Activated CD4-positive, alpha-beta T cell treated with anti-CD3 and anti-CD28 coated beads for 36 hours (primary cell): ENCODE measurements around the gene GALNT10. TPM values are rescaled to one million over a fixed set of nuclear protein-coding genes. Genes with fewer than 3 reads are reported as not detected.

Source experiments
- ATAC-seq: fragments of 200-7000 bp; cut with Tn5 transposase; one replicate; pipeline ENCODE4 v1.10.0; 2021; ENCODE audit warnings: mild to moderate bottlenecking, moderate library complexity
- CTCF ChIA-PET: fragments of 350-600 bp; sonication (Branson Sonifier 250); formaldehyde crosslinking; loops from one replicate; lab custom pipeline; 2021; ENCODE audit warnings: antibody characterized with exemption; lab: Charles Lee
- POLR2A ChIA-PET: fragments of 350-600 bp; sonication (Branson Sonifier 250); formaldehyde crosslinking; loops from one replicate; lab custom pipeline; 2021; ENCODE audit warnings: antibody characterized with exemption, inconsistent platforms; lab: Charles Lee
- DNase-seq: peaks from one replicate; pipeline ENCODE4 v3.0.0-alpha.2; 2020
- H3K27ac Mint-ChIP-seq: one replicate; pipeline ENCODE4 v1.8.0; 2021; ENCODE audit warnings: mixed read lengths
- H3K27me3 Mint-ChIP-seq: one replicate; pipeline ENCODE4 v1.8.0; 2021; ENCODE audit warnings: mixed read lengths
- H3K36me3 Mint-ChIP-seq: one replicate; pipeline ENCODE4 v1.8.0; 2021; ENCODE audit warnings: low read depth, mixed read lengths
- H3K4me1 Mint-ChIP-seq: one replicate; pipeline ENCODE4 v1.8.0; 2021; ENCODE audit warnings: mixed read lengths
- H3K4me3 Mint-ChIP-seq: one replicate; pipeline ENCODE4 v1.8.0; 2021; ENCODE audit warnings: mild to moderate bottlenecking, moderate library complexity, mixed read lengths
- H3K9me3 Mint-ChIP-seq: one replicate; pipeline ENCODE4 v1.8.0; 2021; ENCODE audit warnings: low read depth, mixed read lengths
- intact Hi-C, 2 experiments: fragments of 100-400 bp; cut with DNase I in 1 of 2; cut with micrococcal nuclease in 1 of 2; formaldehyde crosslinking; loops; one replicate each; pipeline versions ENCODE4 v1.14.2 to v1.15.1; 2022 to 2024; cut with DNase I, micrococcal nuclease
- microRNA-seq: library from miRNA; unstranded; fragments of <30 nt; microRNA quantifications from one replicate; pipeline ENCODE4 v1.2.0, GENCODE V29; 2021; ENCODE audit warnings: borderline replicate concordance
- total RNA-seq, 2 experiments: library from RNA; stranded (reverse); gene quantifications; one replicate each; pipeline ENCODE4 v1.2.3, GENCODE V29; 2021

GALNT10 gene
- total RNA-seq, 2 experiments from 2014 or later = 29.9 to 49.1 TPM

- H3K4me1 Mint-ChIP-seq = peaks cover 7% of the 10 kb centered on the region
- ChIA-PET CTCF (interaction anchor here (0.6 to 5.8 kb wide), 16 partner anchors 8 to 570 kb away, joined by 3 to 73 read pairs (median 4); no protein-coding TSS in a partner anchor), POLR2A (no interaction called here)
- H3K27ac Mint-ChIP-seq = no peak overlapping the region
- no peaks in the 10 kb centered on the region for H3K9me3 Mint-ChIP-seq
- no peak overlapping the region for H3K4me3 Mint-ChIP-seq
- ATAC-seq (no peak), DNase-seq (no peak)
- intact Hi-C loops = loop anchor here (1.0 to 2.0 kb wide), 3 partner anchors 144 to 492 kb away; no protein-coding TSS in a partner anchor
- H3K27me3 Mint-ChIP-seq = peaks cover 25% of the 10 kb centered on the region
- H3K36me3 Mint-ChIP-seq = peaks cover 2% of the 10 kb centered on the region
These were observed 276.1 kb downstream of the GALNT10 start for GRCh38 chr5:154466671-154467070.

GRCh38 chr5:154467655-154468354 lies 277.3 kb downstream of the GALNT10 start:
- peaks cover 7% of the 10 kb centered on the region for H3K4me1 Mint-ChIP-seq
- no peak overlapping the region for H3K4me3 Mint-ChIP-seq
- peaks cover 31% of the 10 kb centered on the region for H3K27me3 Mint-ChIP-seq
- DNase-seq = peak; percentile 90
- ChIA-PET POLR2A (interaction anchor here (0.7 kb wide), 1 partner anchor 108 kb away, joined by 5 read pairs; no protein-coding TSS in a partner anchor), CTCF (interaction anchor here (0.5 to 5.8 kb wide), 24 partner anchors 9 to 396 kb away, joined by 3 to 73 read pairs (median 4); no protein-coding TSS in a partner anchor)
- no peaks in the 10 kb centered on the region for H3K36me3 Mint-ChIP-seq
- no peak overlapping the region for H3K27ac Mint-ChIP-seq
- no peaks in the 10 kb centered on the region for H3K9me3 Mint-ChIP-seq
- ATAC-seq = peak; percentile 98
- intact Hi-C loops = loop anchor here (1.0 to 2.0 kb wide), 3 partner anchors 142 to 493 kb away; no protein-coding TSS in a partner anchor

GRCh38 chr5:154470137-154470536 lies 279.6 kb downstream of the GALNT10 start:
- CTCF ChIA-PET = interaction anchor here (1.0 to 5.8 kb wide), 3 partner anchors 22 to 169 kb away, joined by 5 to 73 read pairs (median 5); no protein-coding TSS in a partner anchor
- no peak for ATAC-seq
- H3K27me3 Mint-ChIP-seq = peaks cover 51% of the 10 kb centered on the region

More at GRCh38 chr5:154470137-154470536, 279.6 kb downstream of the GALNT10 start:
- H3K4me1 Mint-ChIP-seq = peaks cover 27% of the 10 kb centered on the region
- POLR2A ChIA-PET = no interaction called here
- H3K27ac Mint-ChIP-seq = no peak overlapping the region
- no peaks in the 10 kb centered on the region for H3K9me3 Mint-ChIP-seq
- intact Hi-C loops = loop anchor here in 1 of 2 experiments (2.0 kb wide), 1 partner anchor 17 kb away; no protein-coding TSS in a partner anchor
- H3K4me3 Mint-ChIP-seq = no peak overlapping the region
- no peaks in the 10 kb centered on the region for H3K36me3 Mint-ChIP-seq
- no peak for DNase-seq

Small RNA genes lying within 50 kb of the gene (microRNA-seq; reads per million reads assigned to microRNA genes)
- 17.3 reads per million, percentile 41 among the genes with 10 or more reads in this experiment for gene MIR1294

Other genes starting within 250 kb of the GALNT10 start
- gene FAM114A2, start 151.8 kb upstream of the GALNT10 start, total RNA-seq = 10 to 100 TPM; 27.9 to 28.5 TPM
- 10 to 100 TPM; 13.2 to 13.5 TPM for gene MFAP3, start 151.8 kb upstream of the GALNT10 start, total RNA-seq